ENCODE data around the gene DCUN1D4.
"Not testable (repeated sequence)": the region's sequence is repeated elsewhere in the genome, so short reads cannot be mapped to it uniquely, and the experiment has no call there.

Gene DCUN1D4

DNA sequence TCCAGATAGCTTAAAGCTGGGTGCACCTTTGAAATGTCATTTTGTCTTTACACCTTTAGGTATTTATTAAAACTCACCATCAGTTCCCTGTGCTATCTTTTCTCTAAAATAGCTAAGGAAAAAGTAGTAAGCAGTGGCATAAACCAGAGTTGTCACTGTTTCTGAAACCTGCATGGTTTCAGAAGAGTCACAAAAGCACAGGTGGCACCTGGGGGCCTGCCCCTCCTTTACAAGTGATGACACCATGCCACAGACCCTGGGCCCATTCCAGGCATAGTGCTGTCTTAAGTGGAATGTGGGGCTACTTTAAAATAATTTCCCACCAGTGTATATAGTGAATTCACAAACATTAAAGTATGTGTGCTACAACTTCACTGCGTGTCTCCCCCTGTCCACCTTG lies 47.8 kb downstream of the DCUN1D4 start:
- in situ Hi-C loops (cut with MboI; ENCODE audit: low sequenced_read_pairs) = no loop called here

- in situ Hi-C loops (cut with MboI; ENCODE audit: low sequenced_read_pairs) = not testable (repeated sequence)
Observed at GRCh38 chr4:51893402-51893801, 50.4 kb downstream of the DCUN1D4 start.

GRCh38 chr4:51894059-51894645 lies 51.2 kb downstream of the DCUN1D4 start:
- in situ Hi-C loops (cut with MboI; ENCODE audit: low sequenced_read_pairs) = no loop called here

GRCh38 chr4:51895158-51895557 lies 52.2 kb downstream of the DCUN1D4 start:
- in situ Hi-C loops (cut with MboI; ENCODE audit: low sequenced_read_pairs) = no loop called here

GRCh38 chr4:51895816-51896408 lies 53.0 kb downstream of the DCUN1D4 start:
- in situ Hi-C loops (cut with MboI; ENCODE audit: low sequenced_read_pairs) = no loop called here

GRCh38 chr4:51901363-51901762 lies 58.4 kb downstream of the DCUN1D4 start:
- in situ Hi-C loops (cut with MboI; ENCODE audit: low sequenced_read_pairs) = no loop called here

DNA sequence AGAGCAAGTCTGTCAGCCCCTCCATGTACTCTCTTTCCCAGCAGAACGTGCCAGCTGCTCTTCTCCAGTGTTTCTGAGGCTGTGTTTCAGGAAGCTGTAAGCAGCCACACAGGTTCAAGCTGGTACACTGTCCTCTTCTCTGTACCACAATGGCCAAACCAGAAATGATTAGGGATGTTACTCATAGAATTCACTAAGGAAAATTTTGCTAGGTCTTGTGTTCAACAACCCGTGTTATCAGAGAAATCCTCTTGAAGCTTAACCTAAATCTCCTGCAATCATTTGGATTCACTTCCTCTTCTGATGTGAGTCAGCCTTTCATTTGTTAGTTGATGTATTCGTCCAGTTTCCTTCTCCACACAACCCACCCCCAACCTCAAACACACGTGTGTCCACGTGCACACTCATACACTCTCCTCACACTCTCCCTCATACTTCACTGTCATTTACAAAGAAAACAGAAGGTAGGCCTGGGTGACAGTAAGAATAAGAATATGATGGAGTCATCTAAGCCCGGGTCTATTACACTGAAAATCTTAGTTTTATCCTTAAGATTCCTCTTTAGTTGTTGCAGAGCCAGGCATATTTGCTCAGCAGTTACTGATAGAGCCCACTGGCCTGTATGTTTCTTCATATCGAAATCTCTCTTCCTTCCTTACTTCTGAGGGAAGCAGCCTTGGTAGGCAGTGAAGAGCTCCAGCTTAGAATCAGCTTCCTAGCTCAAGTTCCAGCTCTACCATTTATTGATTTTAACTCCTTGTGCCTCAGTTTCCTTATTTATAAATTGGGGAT lies 63.4 kb downstream of the DCUN1D4 start:
- in situ Hi-C loops (cut with MboI; ENCODE audit: low sequenced_read_pairs) = no loop called here

GRCh38 chr4:51907006-51907669 lies 64.2 kb downstream of the DCUN1D4 start:
- in situ Hi-C loops (cut with MboI; ENCODE audit: low sequenced_read_pairs) = no loop called here

DNA sequence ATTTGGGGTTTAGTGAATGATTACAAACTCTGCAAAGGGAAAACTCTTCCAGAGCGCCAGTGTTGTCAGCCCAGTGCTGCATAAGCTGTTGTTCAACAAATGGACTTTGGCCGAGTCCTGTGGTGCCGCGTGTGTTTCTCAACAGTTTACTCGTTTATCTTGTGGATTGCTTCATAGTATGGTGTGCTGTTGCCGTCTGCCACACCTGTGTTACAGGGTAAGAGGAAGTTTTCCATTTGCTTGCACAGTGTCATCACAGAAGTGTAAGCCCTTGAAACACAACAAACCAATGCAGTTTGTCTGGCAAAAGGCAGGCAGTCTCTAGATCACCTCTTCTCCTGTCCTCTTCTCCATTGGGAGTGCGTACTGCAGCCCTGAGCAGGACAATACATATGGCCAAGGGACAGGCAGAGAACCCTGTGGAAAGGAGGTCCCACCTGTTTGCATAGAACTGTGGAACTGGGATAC lies 66.3 kb downstream of the DCUN1D4 start:
- in situ Hi-C loops (cut with MboI; ENCODE audit: low sequenced_read_pairs) = no loop called here

GRCh38 chr4:51918251-51918650 lies 75.3 kb downstream of the DCUN1D4 start:
- in situ Hi-C loops (cut with MboI; ENCODE audit: low sequenced_read_pairs) = no loop called here

GRCh38 chr4:51923343-51923742 lies 80.4 kb downstream of the DCUN1D4 start:
- in situ Hi-C loops (cut with MboI; ENCODE audit: low sequenced_read_pairs) = no loop called here

- in situ Hi-C loops (cut with MboI; ENCODE audit: low sequenced_read_pairs) = no loop called here
Observed at GRCh38 chr4:51925307-51925706, 82.4 kb downstream of the DCUN1D4 start.

DNA sequence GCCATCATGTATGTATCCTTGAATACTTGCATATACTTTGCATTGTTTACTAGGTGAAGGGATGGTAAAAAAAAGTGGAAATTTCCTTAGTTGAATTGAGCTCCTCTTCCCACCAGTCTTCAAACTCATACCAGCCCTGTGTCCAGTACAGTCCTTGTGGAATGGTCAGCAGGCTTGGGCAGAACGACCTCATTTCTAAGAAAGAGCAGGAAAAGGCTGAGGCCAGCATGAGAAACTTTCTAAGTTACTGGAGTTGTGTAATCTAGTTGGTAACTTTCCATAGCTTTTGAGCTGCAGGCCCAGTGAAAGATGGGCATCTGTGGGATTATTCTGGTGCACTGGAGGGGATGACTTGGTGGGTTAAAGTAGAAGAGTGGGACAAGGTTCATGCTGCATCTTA lies 87.6 kb downstream of the DCUN1D4 start:
- in situ Hi-C loops (cut with MboI; ENCODE audit: low sequenced_read_pairs) = no loop called here

- in situ Hi-C loops (cut with MboI; ENCODE audit: low sequenced_read_pairs) = no loop called here
Observed at GRCh38 chr4:51931461-51931860, 88.5 kb downstream of the DCUN1D4 start.

DNA sequence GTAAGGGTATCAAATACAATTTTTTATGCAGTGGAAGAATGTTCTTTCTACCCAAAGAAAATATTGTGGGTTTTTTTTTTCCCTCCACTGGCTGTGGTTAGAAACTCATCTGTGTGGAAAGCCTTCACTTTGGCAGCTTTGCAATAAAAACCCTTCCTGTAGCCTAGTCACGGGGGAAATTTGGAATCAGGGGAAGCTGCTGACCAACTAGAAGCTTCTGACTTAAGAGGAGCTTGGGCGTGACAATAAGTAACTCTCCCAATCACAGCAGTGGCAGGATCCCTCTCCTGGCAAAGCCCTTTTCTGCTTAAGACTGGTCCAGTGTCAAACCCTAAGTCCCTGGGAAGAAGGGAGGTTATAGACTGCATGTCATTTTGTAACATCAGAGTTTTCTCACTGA lies 89.3 kb downstream of the DCUN1D4 start:
- in situ Hi-C loops (cut with MboI; ENCODE audit: low sequenced_read_pairs) = no loop called here

DNA sequence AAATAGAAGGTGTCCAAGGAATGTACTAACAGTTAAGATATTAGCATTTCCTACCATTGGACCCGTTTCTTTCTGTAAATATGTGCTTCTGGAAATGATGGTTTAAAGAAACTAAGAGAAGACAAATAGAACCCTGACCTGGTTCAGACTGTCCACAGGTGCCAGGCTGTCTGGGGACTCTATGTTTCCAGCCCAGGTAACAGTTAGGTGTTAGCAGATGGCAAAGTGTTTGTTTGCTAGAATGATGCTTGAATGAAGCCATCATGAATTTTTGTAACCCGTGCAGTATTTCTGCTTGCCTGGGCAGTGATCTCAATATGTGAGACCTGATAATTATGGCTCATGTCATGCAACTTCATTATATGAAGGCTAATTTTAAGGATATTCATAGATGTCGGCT lies 89.7 kb downstream of the DCUN1D4 start:
- in situ Hi-C loops (cut with MboI; ENCODE audit: low sequenced_read_pairs) = no loop called here

DNA sequence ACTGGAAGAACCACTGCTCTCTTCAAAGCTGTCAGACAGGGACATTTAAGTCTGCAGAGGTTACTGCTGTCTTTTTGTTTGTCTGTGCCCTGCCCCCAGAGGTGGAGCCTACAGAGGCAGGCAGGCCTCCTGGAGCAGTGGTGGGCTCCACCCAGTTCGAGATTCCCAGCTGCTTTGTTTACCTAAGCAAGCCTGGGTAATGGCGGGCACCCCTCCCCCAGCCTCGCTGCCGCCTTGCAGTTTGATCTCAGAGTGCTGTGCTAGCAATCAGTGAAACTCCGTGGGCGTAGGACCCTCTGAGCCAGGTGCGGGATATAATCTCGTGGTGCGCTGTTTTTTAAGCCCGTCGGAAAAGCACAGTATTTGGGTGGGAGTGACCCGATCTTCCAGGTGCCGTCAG lies 97.5 kb downstream of the DCUN1D4 start:
- in situ Hi-C loops (cut with MboI; ENCODE audit: low sequenced_read_pairs) = not testable (repeated sequence)

- in situ Hi-C loops (cut with MboI; ENCODE audit: low sequenced_read_pairs) = no loop called here
Observed at GRCh38 chr4:51942108-51942832, 99.3 kb downstream of the DCUN1D4 start.

GRCh38 chr4:51942833-51943215 lies 99.9 kb downstream of the DCUN1D4 start:
- in situ Hi-C loops (cut with MboI; ENCODE audit: low sequenced_read_pairs) = no loop called here

GRCh38 chr4:51943221-51943620 lies 100.3 kb downstream of the DCUN1D4 start:
- in situ Hi-C loops (cut with MboI; ENCODE audit: low sequenced_read_pairs) = no loop called here

All from HL-60/S4 treated with phorbol 12-myristate 13-acetate at 8.2 ng/mL for 4 days and 3 days (cell line).